Measurements from ENCODE around the gene EGFL7.
"Not testable (repeated sequence)": the region's sequence is repeated elsewhere in the genome, so short reads cannot be mapped to it uniquely, and the experiment has no call there.

Gene EGFL7

GRCh38 chr9:136624184-136624951, 38.3 kb upstream of the EGFL7 start:
- no peak for DNase-seq (ENCODE audit: low spot score)

- no peak for DNase-seq (ENCODE audit: low spot score)
These were observed 37.3 kb upstream of the EGFL7 start for GRCh38 chr9:136625101-136626065.

GRCh38 chr9:136626066-136626725, 36.5 kb upstream of the EGFL7 start:
- DNase-seq (ENCODE audit: low spot score): no peak

GRCh38 chr9:136626740-136627642, 35.7 kb upstream of the EGFL7 start:
- no peak for DNase-seq (ENCODE audit: low spot score)

GRCh38 chr9:136627703-136628102, 35.0 kb upstream of the EGFL7 start:
- no peak for DNase-seq (ENCODE audit: low spot score)

- DNase-seq (ENCODE audit: low spot score): no peak
These were observed 34.4 kb upstream of the EGFL7 start for GRCh38 chr9:136628268-136628667.

- no peak for DNase-seq (ENCODE audit: low spot score)
These were observed 33.5 kb upstream of the EGFL7 start for GRCh38 chr9:136629001-136629878.

GRCh38 chr9:136629879-136630661, 32.6 kb upstream of the EGFL7 start:
- peak; percentile 53 for DNase-seq (ENCODE audit: low spot score)

GRCh38 chr9:136630662-136630992, 32.1 kb upstream of the EGFL7 start:
- no peak for DNase-seq (ENCODE audit: low spot score)

GRCh38 chr9:136631038-136632000, 31.4 kb upstream of the EGFL7 start:
- DNase-seq (ENCODE audit: low spot score): peak; percentile 78

- DNase-seq (ENCODE audit: low spot score): not testable (repeated sequence)
These were observed 30.6 kb upstream of the EGFL7 start for GRCh38 chr9:136632072-136632471.

- not testable (repeated sequence) for DNase-seq (ENCODE audit: low spot score)
These were observed 30.1 kb upstream of the EGFL7 start for GRCh38 chr9:136632491-136633106.

- no peak for DNase-seq (ENCODE audit: low spot score)
These were observed 27.8 kb upstream of the EGFL7 start for GRCh38 chr9:136634904-136635303.

- no peak for DNase-seq (ENCODE audit: low spot score)
These were observed 22.3 kb upstream of the EGFL7 start for GRCh38 chr9:136640171-136641111.

- no peak for DNase-seq (ENCODE audit: low spot score)
These were observed 20.2 kb upstream of the EGFL7 start for GRCh38 chr9:136642439-136642921.

GRCh38 chr9:136643596-136644342, 18.9 kb upstream of the EGFL7 start:
- no peak for DNase-seq (ENCODE audit: low spot score)

Measured in CD4-positive, alpha-beta T cell treated with Interleukin-6 at 100 ng/mL for 8 hours (primary cell).